ENCODE measurements around the gene LRRC8A. TPM values are rescaled to one million over a fixed set of nuclear protein-coding genes. Genes with fewer than 3 reads are reported as not detected.

LRRC8A gene
- total and polyA plus RNA-seq, 2 of the 13 experiments (the other 11 are each of a cell fraction or from before 2014, with no cell fraction given): 16.1 to 40.6 TPM

DNA sequence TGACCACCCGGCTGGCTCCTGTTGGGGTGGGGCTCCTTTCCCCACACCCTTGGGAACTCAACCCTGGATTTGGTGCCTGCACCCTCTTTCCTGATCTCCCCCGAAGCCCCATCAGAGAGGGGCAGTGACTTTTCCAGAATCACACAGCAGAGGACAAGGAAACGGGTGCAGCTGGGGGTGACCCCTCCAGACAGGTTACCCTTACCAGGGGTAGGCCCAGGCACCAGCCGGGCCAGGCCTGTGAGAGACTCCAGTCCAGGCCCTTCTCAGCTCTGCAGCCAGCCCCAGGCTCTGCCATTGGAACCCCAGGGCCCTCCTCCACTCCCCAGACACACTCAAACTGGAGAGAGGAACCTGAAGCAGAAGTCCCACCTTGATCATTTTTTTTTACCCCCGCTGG lies 19.9 kb downstream of the LRRC8A start:
- intact Hi-C loops (cut with micrococcal nuclease; ENCODE audit: unreplicated experiment) (no loop called here), in situ Hi-C loops (cut with HindIII; ENCODE audit: extremely low pct_ligation_motif_present, low pct_unique_long_range_greater_than_20kb) (no loop called here)
- H3K4me2 ChIP-seq (ENCODE audit: low read depth, low read length): no peak overlapping the region
- ChIA-PET POLR2A (no interaction called here), CTCF (ENCODE audit: low intra/inter-chr PET ratio, low total read pairs) (no interaction called here)
- no peak overlapping the region for H3K4me3 ChIP-seq (replicated peaks in 1 of 3; ENCODE audit: insufficient read depth in 1 of 3, low read depth in 2 of 3, low read length in 3 of 3)
- H3K79me2 ChIP-seq (ENCODE audit: insufficient read depth, low read length): peaks cover 4% of the 10 kb centered on the region
- no peaks in the 10 kb centered on the region for H3K9me3 ChIP-seq (ENCODE audit: low read length)
- H3K4me1 ChIP-seq (ENCODE audit: insufficient read depth, low read length): peaks cover 28% of the 10 kb centered on the region
- no TSS peak for BruUV-seq (replicated peaks)
- no peak overlapping the region for H2AFZ ChIP-seq (ENCODE audit: low read length)
- no peak overlapping the region for H3K27ac ChIP-seq (ENCODE audit: extremely low read length, insufficient read depth, low read length)
- TF ChIP-seq ZMYM3 (CRISPR knock-in tag; IDR thresholded peaks at IDR 0.05) (no peak), YEATS4 (CRISPR knock-in tag; IDR thresholded peaks at IDR 0.05; ENCODE audit: borderline replicate concordance) (no peak), ZNF768 (CRISPR knock-in tag; IDR thresholded peaks at IDR 0.05) (peak; percentile 92)
- no peak overlapping the region for H3K9ac ChIP-seq (ENCODE audit: insufficient read depth, low read depth, low read length)
- ATAC-seq (no peak), DNase-seq (ENCODE audit: low spot score) (no peak), FAIRE-seq (no peak)
- H3K36me3 ChIP-seq (replicated peaks in 1 of 2; ENCODE audit: control insufficient read depth in 1 of 2, insufficient read depth in 2 of 2, low read length in 2 of 2): peaks cover 7 to 24% of the 10 kb centered on the region in 2 experiments
- no peaks in the 10 kb centered on the region for H4K20me1 ChIP-seq (ENCODE audit: insufficient read depth, low read length)
- WGBS (ENCODE audit: low lambda C conversion rate): 94% methylated on average over 5 of the region's 5 CpGs
- H3K27me3 ChIP-seq (ENCODE audit: control insufficient read depth in 1 of 2, insufficient read depth in 2 of 2, low read length in 2 of 2): no peaks in the 10 kb centered on the region

DNA sequence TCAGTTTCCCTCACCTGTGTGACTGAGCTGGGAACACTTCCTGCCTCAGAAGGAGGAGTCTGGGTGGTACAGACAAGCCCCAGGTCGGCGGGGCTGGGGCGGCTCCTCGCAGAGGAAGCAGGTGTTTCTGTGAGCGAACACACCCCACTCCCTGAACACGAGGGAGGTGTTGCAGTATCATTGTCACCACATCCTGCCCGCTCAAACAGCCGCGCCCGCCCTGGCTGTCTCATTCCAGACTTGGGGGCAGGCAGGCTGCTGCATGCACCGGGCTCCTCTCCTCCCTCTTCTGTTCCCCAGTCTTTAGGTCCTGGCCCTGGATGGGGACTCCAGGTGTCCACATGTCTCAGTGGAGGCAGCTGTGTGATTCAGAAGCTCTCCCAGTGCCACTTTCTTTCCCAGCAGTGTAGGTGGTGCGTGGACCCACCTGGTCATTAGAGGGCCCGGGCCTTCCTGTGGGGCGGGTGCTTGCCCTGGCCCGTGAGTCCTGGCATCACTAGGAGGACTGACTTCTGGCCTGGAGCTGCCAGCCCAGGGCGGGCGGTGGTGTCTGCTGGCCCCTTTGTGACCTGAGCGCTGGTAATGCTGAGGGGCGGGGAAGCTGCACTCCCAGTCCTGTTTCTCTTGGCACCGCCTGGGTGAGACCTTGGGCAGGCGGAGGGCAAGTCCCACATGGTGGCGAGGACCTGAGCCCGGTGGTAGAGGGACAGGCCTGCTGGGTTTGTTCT lies 20.6 kb downstream of the LRRC8A start:
- Histone ChIP-seq H3K27ac (ENCODE audit: extremely low read length, insufficient read depth, low read length) (no peak overlapping the region), H3K9ac (ENCODE audit: insufficient read depth, low read depth, low read length) (no peak overlapping the region), H2AFZ (ENCODE audit: low read length) (no peak overlapping the region), H3K9me3 (ENCODE audit: low read length) (no peaks in the 10 kb centered on the region), H3K4me3 (replicated peaks in 1 of 3; ENCODE audit: insufficient read depth in 1 of 3, low read depth in 2 of 3, low read length in 3 of 3) (no peak overlapping the region), H3K4me1 (ENCODE audit: insufficient read depth, low read length) (peaks cover 32% of the 10 kb centered on the region), H3K27me3 (ENCODE audit: control insufficient read depth in 1 of 2, insufficient read depth in 2 of 2, low read length in 2 of 2) (no peaks in the 10 kb centered on the region), H3K36me3 (replicated peaks in 1 of 2; ENCODE audit: control insufficient read depth in 1 of 2, insufficient read depth in 2 of 2, low read length in 2 of 2) (peaks cover 6 to 24% of the 10 kb centered on the region in 2 experiments), H3K4me2 (ENCODE audit: low read depth, low read length) (no peak overlapping the region), H3K79me2 (ENCODE audit: insufficient read depth, low read length) (peaks cover 4% of the 10 kb centered on the region), H4K20me1 (ENCODE audit: insufficient read depth, low read length) (no peaks in the 10 kb centered on the region)
- CTCF ChIA-PET (ENCODE audit: low intra/inter-chr PET ratio, low total read pairs): no interaction called here
- no peak for ATAC-seq
- 92% methylated on average over 12 of the region's 23 CpGs for WGBS (ENCODE audit: low lambda C conversion rate)
- DNase-seq (ENCODE audit: low spot score): no peak
- in situ Hi-C loops (cut with HindIII; ENCODE audit: extremely low pct_ligation_motif_present, low pct_unique_long_range_greater_than_20kb) (no loop called here), intact Hi-C loops (cut with micrococcal nuclease; ENCODE audit: unreplicated experiment) (no loop called here)
- BruUV-seq (replicated peaks): no TSS peak
- POLR2A ChIA-PET: no interaction called here
- no peak for FAIRE-seq
- TF ChIP-seq PCBP2 (optimal IDR thresholded peaks at IDR 0.05; ENCODE audit: low read depth, low read length, poor library complexity, severe bottlenecking) (no peak), HOXA5 (CRISPR knock-in tag; IDR thresholded peaks at IDR 0.05) (no peak), HOXA3 (CRISPR knock-in tag; IDR thresholded peaks at IDR 0.05) (no peak)
- TF ChIP-seq, protein P1, sequence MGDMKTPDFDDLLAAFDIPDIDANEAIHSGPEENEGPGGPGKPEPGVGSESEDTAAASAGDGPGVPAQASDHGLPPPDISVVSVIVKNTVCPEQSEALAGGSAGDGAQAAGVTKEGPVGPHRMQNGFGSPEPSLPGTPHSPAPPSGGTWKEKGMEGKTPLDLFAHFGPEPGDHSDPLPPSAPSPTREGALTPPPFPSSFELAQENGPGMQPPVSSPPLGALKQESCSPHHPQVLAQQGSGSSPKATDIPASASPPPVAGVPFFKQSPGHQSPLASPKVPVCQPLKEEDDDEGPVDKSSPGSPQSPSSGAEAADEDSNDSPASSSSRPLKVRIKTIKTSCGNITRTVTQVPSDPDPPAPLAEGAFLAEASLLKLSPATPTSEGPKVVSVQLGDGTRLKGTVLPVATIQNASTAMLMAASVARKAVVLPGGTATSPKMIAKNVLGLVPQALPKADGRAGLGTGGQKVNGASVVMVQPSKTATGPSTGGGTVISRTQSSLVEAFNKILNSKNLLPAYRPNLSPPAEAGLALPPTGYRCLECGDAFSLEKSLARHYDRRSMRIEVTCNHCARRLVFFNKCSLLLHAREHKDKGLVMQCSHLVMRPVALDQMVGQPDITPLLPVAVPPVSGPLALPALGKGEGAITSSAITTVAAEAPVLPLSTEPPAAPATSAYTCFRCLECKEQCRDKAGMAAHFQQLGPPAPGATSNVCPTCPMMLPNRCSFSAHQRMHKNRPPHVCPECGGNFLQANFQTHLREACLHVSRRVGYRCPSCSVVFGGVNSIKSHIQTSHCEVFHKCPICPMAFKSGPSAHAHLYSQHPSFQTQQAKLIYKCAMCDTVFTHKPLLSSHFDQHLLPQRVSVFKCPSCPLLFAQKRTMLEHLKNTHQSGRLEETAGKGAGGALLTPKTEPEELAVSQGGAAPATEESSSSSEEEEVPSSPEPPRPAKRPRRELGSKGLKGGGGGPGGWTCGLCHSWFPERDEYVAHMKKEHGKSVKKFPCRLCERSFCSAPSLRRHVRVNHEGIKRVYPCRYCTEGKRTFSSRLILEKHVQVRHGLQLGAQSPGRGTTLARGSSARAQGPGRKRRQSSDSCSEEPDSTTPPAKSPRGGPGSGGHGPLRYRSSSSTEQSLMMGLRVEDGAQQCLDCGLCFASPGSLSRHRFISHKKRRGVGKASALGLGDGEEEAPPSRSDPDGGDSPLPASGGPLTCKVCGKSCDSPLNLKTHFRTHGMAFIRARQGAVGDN (CRISPR knock-in tag; IDR thresholded peaks at IDR 0.05): peak; percentile 9; the same call in 1 of the 2 replicates
- TF ChIP-seq, protein P2, sequence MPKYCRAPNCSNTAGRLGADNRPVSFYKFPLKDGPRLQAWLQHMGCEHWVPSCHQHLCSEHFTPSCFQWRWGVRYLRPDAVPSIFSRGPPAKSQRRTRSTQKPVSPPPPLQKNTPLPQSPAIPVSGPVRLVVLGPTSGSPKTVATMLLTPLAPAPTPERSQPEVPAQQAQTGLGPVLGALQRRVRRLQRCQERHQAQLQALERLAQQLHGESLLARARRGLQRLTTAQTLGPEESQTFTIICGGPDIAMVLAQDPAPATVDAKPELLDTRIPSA (CRISPR knock-in tag; IDR thresholded peaks at IDR 0.05; ENCODE audit: borderline replicate concordance): no peak
- TF ChIP-seq, protein P3, sequence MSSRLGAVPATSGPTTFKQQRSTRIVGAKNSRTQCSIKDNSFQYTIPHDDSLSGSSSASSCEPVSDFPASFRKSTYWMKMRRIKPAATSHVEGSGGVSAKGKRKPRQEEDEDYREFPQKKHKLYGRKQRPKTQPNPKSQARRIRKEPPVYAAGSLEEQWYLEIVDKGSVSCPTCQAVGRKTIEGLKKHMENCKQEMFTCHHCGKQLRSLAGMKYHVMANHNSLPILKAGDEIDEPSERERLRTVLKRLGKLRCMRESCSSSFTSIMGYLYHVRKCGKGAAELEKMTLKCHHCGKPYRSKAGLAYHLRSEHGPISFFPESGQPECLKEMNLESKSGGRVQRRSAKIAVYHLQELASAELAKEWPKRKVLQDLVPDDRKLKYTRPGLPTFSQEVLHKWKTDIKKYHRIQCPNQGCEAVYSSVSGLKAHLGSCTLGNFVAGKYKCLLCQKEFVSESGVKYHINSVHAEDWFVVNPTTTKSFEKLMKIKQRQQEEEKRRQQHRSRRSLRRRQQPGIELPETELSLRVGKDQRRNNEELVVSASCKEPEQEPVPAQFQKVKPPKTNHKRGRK (CRISPR knock-in tag; IDR thresholded peaks at IDR 0.05): no peak
